T-helper 17 cell (primary cell): Measurements from ENCODE around the gene TOMM5. TPM values are rescaled to one million over a fixed set of nuclear protein-coding genes. Genes with fewer than 3 reads are reported as not detected.

Experiments used
- ATAC-seq: fragments of 150-1000 bp; cut with Tn5 transposase; 2 replicates; pipeline ENCODE4 v1.10.0; 2021; ENCODE audit warnings: mild to moderate bottlenecking, moderate library complexity
- DNase-seq, 3 donors: peaks; one replicate each; pipeline versions ENCODE4 v3.0.0 to v3.0.0-alpha.2; 2020 to 2021
- H3K9me3 ChIP-seq: one replicate; pipeline ENCODE4 v1.7.0; 2013; ENCODE audit warnings: low read length, mild to moderate bottlenecking; ENCODE audit not compliant: control insufficient read depth, poor library complexity, severe bottlenecking
- H3K27ac Mint-ChIP-seq: one replicate; pipeline ENCODE4 v1.8.0; 2022; ENCODE audit warnings: mild to moderate bottlenecking, moderate library complexity, mixed read lengths
- H3K27me3 Mint-ChIP-seq: one replicate; pipeline ENCODE4 v1.8.0; 2022; ENCODE audit warnings: mixed read lengths
- H3K36me3 Mint-ChIP-seq: one replicate; pipeline ENCODE4 v1.8.0; 2022; ENCODE audit warnings: low read depth, mixed read lengths
- H3K4me1 Mint-ChIP-seq: one replicate; pipeline ENCODE4 v1.8.0; 2022; ENCODE audit warnings: mild to moderate bottlenecking, mixed read lengths
- H3K4me3 Mint-ChIP-seq: one replicate; pipeline ENCODE4 v1.8.0; 2022; ENCODE audit warnings: mild to moderate bottlenecking, moderate library complexity, mixed read lengths
- total RNA-seq, 4 donors: library from RNA in 2 of 4; stranded (reverse) in 2 of 4; gene quantifications; one replicate each; pipeline ENCODE4 v1.2.3 and lab custom pipeline; 2022 to 2026

TOMM5 gene
- 10 to 100 TPM; 34.3 to 39.6 TPM for total RNA-seq
- total RNA-seq (lab: John Stamatoyannopoulos, UW) = 3.5 to 4.5 reads per million in 2 donors

- peak; percentile 81 to 85 (median 82) for DNase-seq
- peak; percentile 97 for ATAC-seq
- peak within 1 kb of the TSS; percentile 96 for H3K27ac Mint-ChIP-seq
- H3K36me3 Mint-ChIP-seq = peaks cover 8% of the 10 kb centered on the region
- no peaks in the 10 kb centered on the region for H3K9me3 ChIP-seq
- H3K27me3 Mint-ChIP-seq = peaks cover 21% of the 10 kb centered on the region
- H3K4me1 Mint-ChIP-seq = peaks cover 29% of the 10 kb centered on the region
- peak within 1 kb of the TSS; percentile 100 for H3K4me3 Mint-ChIP-seq
These were observed at the start of gene TOMM5 for GRCh38 chr9:37592108-37592951. TOMM5 (minus strand) TSS chr9:37592597; CDS start chr9:37592532, 65 bp downstream.

DNA sequence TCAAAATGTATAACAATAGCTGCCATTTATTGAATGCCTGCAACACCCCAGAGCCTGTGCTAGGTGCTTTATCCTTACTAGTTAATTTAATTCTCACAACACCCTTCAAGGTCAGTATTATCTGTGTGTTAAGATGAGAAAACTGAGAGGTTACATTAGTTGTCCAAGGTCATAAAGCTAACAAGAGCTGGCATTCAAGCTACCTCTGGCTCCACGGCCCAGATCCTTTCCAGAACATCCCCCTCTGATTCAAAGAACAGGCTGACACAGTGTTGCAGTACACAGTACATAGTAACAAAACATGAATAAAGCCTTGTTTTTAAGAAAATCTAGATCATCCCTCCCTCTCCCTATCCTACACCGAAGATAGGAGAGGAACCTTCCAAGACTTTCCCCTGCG lies 48.9 kb upstream of the TOMM5 start:
- DNase-seq (no peak), ATAC-seq (no peak)
- H3K9me3 ChIP-seq = no peaks in the 10 kb centered on the region
- H3K36me3 Mint-ChIP-seq = no peaks in the 10 kb centered on the region
- no peak overlapping the region for H3K27ac Mint-ChIP-seq
- peaks cover 44% of the 10 kb centered on the region for H3K27me3 Mint-ChIP-seq
- no peak overlapping the region for H3K4me3 Mint-ChIP-seq
- H3K4me1 Mint-ChIP-seq = no peaks in the 10 kb centered on the region

GRCh38 chr9:37640246-37640645 lies 47.8 kb upstream of the TOMM5 start:
- DNase-seq = no peak
- no peaks in the 10 kb centered on the region for H3K4me1 Mint-ChIP-seq
- no peak overlapping the region for H3K27ac Mint-ChIP-seq
- no peak for ATAC-seq
- no peak overlapping the region for H3K4me3 Mint-ChIP-seq
- no peaks in the 10 kb centered on the region for H3K9me3 ChIP-seq
- no peaks in the 10 kb centered on the region for H3K36me3 Mint-ChIP-seq
- peaks cover 47% of the 10 kb centered on the region for H3K27me3 Mint-ChIP-seq

GRCh38 chr9:37639841-37640240 lies 47.4 kb upstream of the TOMM5 start:
- no peaks in the 10 kb centered on the region for H3K4me1 Mint-ChIP-seq
- no peaks in the 10 kb centered on the region for H3K9me3 ChIP-seq
- no peak overlapping the region for H3K4me3 Mint-ChIP-seq
- ATAC-seq (no peak), DNase-seq (no peak)
- H3K36me3 Mint-ChIP-seq = no peaks in the 10 kb centered on the region
- H3K27me3 Mint-ChIP-seq = peaks cover 47% of the 10 kb centered on the region
- no peak overlapping the region for H3K27ac Mint-ChIP-seq

GRCh38 chr9:37639109-37639762 lies 46.8 kb upstream of the TOMM5 start:
- DNase-seq = no peak
- H3K9me3 ChIP-seq = no peaks in the 10 kb centered on the region
- Mint-ChIP-seq H3K27ac (no peak overlapping the region), H3K27me3 (peaks cover 47% of the 10 kb centered on the region), H3K4me3 (no peak overlapping the region), H3K4me1 (no peaks in the 10 kb centered on the region), H3K36me3 (peaks cover 2% of the 10 kb centered on the region)
- no peak for ATAC-seq

GRCh38 chr9:37636511-37637448 lies 44.4 kb upstream of the TOMM5 start:
- Mint-ChIP-seq H3K36me3 (peaks cover 2% of the 10 kb centered on the region), H3K4me1 (no peaks in the 10 kb centered on the region), H3K4me3 (no peak overlapping the region), H3K27ac (no peak overlapping the region), H3K27me3 (peaks cover 35% of the 10 kb centered on the region)
- no peaks in the 10 kb centered on the region for H3K9me3 ChIP-seq
- DNase-seq (no peak), ATAC-seq (no peak)

- H3K4me3 Mint-ChIP-seq = no peak overlapping the region
- H3K36me3 Mint-ChIP-seq = peaks cover 4% of the 10 kb centered on the region
- no peak for DNase-seq
- H3K4me1 Mint-ChIP-seq = no peaks in the 10 kb centered on the region
- peaks cover 29% of the 10 kb centered on the region for H3K27me3 Mint-ChIP-seq
- no peak for ATAC-seq
- H3K9me3 ChIP-seq = no peaks in the 10 kb centered on the region
- H3K27ac Mint-ChIP-seq = no peak overlapping the region
These were observed 43.4 kb upstream of the TOMM5 start for GRCh38 chr9:37635808-37636207.

DNA sequence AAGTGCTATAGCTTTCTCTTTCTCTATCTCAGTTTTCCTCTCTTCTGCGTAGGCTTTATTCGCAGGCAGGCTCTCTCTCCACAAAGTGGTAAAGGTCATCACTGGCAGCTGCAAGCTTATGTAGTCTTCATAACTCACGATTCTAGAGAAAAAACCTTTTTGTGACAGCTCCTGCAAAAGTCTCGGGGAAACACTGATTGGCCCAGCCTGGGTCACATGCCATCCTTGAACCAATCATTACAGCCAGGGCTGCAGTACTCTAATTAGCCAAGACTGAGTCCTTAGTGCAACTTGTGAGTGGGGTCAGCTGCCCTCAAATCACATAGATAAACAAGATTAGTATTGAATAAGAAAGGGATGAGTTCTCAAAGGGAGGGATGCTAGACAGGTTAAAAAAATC lies 40.1 kb upstream of the TOMM5 start:
- H3K4me3 Mint-ChIP-seq = no peak overlapping the region
- no peak overlapping the region for H3K27ac Mint-ChIP-seq
- H3K9me3 ChIP-seq = no peaks in the 10 kb centered on the region
- ATAC-seq (no peak), DNase-seq (no peak)
- H3K4me1 Mint-ChIP-seq = no peaks in the 10 kb centered on the region
- H3K36me3 Mint-ChIP-seq = peaks cover 8% of the 10 kb centered on the region
- H3K27me3 Mint-ChIP-seq = peaks cover 26% of the 10 kb centered on the region

DNA sequence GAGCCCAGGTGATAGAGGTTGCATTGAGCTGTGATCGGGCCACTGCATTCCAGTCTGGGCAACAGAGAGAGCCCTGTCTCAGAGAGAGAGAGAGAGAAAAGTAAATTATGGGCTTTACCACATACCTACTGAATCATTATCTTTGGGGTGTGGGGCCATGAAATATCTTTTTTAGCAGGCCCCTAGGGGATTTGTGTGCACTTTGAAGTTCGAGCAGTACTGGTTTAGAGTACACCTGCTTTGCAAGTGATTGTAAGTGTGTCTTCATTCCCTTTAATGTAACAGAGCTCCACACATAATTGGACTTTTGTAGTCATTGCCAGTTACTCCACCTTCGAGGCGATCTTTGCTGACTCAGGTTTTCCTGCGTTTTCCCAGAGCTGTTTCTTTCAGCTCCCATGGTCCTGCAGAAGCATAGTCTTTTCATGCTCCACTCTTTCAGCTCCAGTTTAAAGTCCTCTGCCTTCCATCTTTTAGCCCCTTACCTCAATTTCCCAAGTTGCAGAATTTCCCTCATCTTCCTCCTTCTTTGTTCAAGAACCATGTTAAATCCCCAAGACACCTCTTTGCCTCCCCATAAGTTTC lies 34.4 kb upstream of the TOMM5 start:
- peaks cover 5% of the 10 kb centered on the region for H3K36me3 Mint-ChIP-seq
- no peak overlapping the region for H3K4me3 Mint-ChIP-seq
- H3K27ac Mint-ChIP-seq = no peak overlapping the region
- DNase-seq = no peak
- ATAC-seq = no peak
- peaks cover 3% of the 10 kb centered on the region for H3K4me1 Mint-ChIP-seq
- H3K27me3 Mint-ChIP-seq = peaks cover 18% of the 10 kb centered on the region
- H3K9me3 ChIP-seq = no peaks in the 10 kb centered on the region

- peaks cover 3% of the 10 kb centered on the region for H3K36me3 Mint-ChIP-seq
- ATAC-seq (no peak), DNase-seq (no peak)
- H3K4me3 Mint-ChIP-seq = no peak overlapping the region
- H3K27ac Mint-ChIP-seq = no peak overlapping the region
- H3K27me3 Mint-ChIP-seq = peaks cover 25% of the 10 kb centered on the region
- H3K4me1 Mint-ChIP-seq = peaks cover 3% of the 10 kb centered on the region
- no peaks in the 10 kb centered on the region for H3K9me3 ChIP-seq
These were observed 33.4 kb upstream of the TOMM5 start for GRCh38 chr9:37625758-37626147.

GRCh38 chr9:37625036-37625757 lies 32.8 kb upstream of the TOMM5 start:
- no peaks in the 10 kb centered on the region for H3K9me3 ChIP-seq
- Mint-ChIP-seq H3K4me3 (no peak overlapping the region), H3K27me3 (peaks cover 25% of the 10 kb centered on the region), H3K27ac (no peak overlapping the region), H3K36me3 (peaks cover 3% of the 10 kb centered on the region), H3K4me1 (peaks cover 3% of the 10 kb centered on the region)
- DNase-seq = no peak
- ATAC-seq = no peak

- H3K9me3 ChIP-seq = no peaks in the 10 kb centered on the region
- H3K4me1 Mint-ChIP-seq = peaks cover 3% of the 10 kb centered on the region
- H3K4me3 Mint-ChIP-seq = no peak overlapping the region
- no peak for DNase-seq
- H3K27ac Mint-ChIP-seq = no peak overlapping the region
- no peak for ATAC-seq
- peaks cover 27% of the 10 kb centered on the region for H3K27me3 Mint-ChIP-seq
- peaks cover 3% of the 10 kb centered on the region for H3K36me3 Mint-ChIP-seq
These were observed 31.7 kb upstream of the TOMM5 start for GRCh38 chr9:37624073-37624472.
